MV-4-11 (cell line): ENCODE measurements around the gene GIPC2.
"Not testable (repeated sequence)": the region's sequence is repeated elsewhere in the genome, so short reads cannot be mapped to it uniquely, and the experiment has no call there.

Experiments
- DNase-seq: peaks from one replicate; lab custom pipeline; 2025; lab: John Stamatoyannopoulos, UW

Gene GIPC2

DNA sequence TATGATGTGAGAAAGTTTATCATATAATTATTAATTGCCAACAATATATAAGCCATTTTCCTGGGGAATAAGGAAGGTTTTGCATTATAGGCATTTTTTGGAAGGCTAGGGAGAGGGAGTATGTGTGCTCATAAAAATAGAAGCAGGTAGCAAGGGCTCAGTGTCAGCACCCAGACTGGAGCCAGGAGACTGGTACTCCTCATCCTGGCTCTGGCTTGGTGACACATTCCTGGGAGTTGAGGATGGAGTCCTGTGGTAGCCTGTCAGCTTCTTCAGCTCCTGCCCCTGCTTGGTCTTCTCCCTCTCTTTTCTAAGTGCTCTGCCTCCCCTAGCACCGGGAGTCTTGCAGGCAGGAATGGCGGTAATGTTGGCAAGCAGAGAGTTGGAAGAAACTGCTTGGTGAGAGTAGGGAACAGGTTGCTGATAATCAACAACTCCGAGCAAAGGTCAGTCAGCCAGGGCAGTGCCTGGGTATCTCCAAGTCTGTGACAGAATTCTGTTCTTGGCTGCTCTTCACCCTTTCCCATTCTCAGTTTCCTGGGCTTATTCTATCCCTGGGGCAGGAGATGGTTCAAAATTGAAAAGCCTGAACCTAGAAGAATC is 23.0 kb downstream of the GIPC2 start:
- no peak for DNase-seq

DNA sequence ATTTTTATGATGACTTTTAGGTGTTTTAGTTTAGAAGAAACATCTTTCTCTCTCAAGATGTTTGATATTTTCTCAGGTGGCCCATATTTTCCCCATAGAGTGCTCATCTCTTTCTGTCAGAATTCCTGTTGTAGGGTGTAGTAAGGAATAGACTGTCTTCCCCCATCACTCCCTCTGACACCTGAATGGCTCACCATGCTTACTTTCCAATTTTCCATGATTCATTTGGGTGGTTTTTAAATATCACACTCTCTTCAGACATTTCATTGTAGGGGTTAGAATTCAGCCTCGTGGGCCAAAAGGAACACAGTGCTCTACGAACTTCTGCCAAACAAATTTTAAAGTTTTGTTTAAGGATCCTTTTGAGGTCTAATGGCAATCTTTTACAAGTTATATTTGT is 24.0 kb downstream of the GIPC2 start:
- DNase-seq, result no peak

DNA sequence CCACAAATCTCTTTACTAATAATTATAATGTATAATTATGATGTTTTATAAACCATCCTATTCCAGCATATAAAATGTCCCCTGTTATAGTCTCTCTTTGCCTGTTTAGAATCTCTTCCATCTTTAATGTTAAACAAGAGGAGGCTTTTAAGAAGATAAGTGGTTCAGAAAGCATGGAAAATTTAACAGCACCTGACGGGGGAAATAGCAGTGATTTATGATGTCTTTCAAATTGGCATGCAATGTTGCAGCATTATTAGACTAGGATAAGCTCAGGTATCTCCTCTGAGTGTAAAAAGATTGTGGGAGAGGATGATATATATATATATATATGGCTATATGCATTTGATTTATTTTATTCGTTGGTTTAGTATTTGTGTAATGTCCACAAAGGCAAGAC is 24.4 kb downstream of the GIPC2 start:
- no peak for DNase-seq

DNA sequence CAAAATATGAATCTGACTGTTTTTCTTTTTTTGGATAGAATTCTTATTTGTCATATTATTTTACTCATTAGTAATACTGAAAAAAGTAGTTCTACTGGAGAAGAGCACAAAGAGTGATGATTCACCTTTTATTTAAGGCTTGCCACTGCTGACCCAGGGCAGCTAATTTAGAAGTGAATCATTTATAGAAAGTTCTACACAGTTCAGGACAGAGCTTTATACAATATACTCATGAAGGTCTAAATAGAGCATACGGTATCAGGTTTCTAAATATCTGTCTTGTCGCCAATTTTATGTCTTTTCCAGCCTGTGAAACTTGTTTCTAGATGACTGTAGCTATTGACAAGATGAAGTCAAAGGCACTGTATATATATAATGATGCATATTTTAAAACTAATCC is 25.0 kb downstream of the GIPC2 start:
- no peak for DNase-seq

DNA sequence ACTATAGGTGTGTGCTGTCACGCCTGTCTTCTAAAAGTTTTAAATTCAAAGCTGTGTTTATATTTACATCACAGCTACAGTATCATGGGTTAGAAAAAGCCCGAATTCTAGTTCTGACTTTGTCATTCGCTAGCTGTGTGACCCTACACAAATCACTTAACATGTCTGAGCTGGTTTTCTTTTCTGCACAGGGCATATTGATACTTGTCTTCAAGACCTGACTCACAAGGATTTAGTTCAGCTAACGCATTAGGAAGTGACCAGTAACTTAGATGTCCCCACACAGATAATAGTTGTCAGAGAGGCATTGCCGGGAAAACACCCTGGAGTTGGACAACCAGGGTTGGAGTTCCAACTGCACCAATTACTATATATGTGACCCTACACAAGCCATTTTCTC is 25.9 kb downstream of the GIPC2 start:
- no peak for DNase-seq

DNA sequence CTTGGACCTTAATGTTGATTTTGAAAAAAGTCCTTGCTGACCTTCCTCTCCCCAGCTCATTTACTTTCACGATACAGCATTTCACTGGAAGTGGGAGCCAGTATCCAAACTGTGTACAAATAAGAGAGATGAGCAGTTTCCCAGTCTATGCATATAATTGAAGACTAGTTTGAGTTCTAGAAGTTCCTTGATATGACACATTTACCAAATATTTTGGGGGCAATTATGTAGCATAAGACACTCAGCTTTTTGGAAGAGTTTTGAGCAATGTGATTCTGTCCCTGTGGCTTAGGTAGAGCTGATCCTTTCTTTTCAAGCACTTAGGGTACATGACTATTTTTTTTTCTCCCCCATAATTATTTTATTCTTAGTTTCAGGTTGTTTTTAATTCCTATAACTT is 26.4 kb downstream of the GIPC2 start:
- DNase-seq, result no peak

DNA sequence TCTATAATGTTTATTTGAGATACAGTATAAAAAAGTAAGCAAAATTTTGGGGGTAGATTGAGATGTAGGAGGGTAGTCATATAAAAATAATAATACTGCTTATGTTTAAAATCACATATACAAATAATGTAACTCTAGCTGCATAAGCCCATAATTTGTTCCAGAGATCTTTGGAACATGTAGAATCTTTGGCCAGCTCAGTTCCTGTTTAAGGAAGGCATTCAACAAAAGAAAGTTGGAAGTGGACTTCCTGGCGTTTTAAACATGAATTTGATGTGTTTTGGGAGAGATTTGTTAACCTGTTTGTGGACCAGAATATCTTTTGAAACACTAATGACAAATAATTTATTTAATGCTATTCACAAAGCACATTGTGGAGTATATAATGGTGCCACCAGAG is 27.7 kb downstream of the GIPC2 start:
- no peak for DNase-seq

DNA sequence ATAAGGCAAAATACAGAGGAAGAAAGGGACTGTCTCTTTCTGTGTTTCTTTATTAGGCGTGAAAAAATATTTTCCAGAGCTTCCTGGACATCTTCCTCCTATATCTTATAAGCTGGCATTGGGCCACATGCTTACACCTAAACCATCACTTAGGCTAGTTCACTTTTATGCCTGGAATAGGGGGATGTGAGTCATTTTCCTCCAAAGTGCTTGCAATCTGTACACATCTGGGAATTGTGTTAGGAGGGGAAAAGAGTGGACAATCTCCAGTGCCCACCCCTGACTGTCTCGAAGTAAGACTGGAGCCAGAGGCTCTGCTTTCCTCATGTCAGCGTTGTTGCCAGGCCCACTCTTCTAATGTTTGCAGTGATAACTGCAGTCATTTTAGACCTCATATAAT is 29.9 kb downstream of the GIPC2 start:
- no peak for DNase-seq

DNA sequence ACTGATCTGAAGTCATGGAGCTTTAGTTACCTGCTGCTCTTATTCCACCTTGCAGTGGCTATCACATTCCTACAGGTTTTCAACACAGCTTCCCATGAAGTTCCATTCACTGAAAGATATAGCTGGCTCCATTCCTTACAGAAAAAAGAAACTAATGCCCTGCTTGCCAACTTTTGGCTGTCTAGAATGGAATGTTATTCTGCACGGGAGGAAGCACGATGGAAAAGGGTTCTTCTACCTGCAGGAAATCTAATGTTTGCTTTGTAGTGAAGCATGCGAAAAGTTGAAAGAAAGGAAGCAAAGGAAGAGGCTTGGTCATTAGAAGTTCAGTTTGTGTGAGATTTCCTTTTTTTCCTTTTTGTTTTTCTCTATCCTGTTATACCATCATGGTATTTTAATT is 32.6 kb downstream of the GIPC2 start:
- DNase-seq, result no peak

DNA sequence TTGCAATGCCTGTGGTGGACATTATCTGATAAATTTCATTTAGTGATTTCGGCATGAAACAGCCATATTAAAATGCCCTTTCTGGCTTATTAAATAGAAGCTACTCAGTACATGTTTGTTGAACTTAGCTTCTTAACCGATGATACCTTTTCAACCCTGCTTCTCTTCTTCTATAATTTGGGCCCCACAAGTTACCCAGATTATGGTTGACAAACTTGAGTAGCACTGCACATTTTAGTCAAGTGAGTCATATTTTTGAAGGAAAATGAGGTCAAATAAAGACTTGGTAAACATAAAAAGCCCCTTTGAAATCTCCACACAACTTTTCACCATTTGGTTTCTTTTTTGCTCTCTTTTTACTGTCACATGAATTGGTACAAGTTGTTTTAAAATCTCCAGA is 33.8 kb downstream of the GIPC2 start:
- DNase-seq, result no peak

DNA sequence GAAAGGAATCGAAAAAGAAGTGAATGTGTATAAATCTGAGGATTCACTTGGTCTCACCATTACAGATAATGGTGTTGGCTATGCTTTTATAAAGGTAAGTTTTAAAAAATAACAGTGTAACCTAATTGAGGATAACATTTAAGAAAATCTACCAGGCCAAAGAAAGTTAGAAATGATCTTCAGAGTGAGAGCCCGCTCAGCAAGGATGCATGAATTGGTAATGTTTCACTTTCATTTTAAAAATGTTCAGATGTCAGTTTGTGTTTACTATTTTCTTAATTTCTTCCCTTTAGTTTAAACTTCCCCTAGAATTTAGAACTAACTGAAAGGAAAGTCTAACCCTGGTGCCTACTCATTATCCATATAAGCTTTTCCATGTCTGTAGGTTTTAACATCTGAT is 35.0 kb downstream of the GIPC2 start:
- DNase-seq, result no peak

DNA sequence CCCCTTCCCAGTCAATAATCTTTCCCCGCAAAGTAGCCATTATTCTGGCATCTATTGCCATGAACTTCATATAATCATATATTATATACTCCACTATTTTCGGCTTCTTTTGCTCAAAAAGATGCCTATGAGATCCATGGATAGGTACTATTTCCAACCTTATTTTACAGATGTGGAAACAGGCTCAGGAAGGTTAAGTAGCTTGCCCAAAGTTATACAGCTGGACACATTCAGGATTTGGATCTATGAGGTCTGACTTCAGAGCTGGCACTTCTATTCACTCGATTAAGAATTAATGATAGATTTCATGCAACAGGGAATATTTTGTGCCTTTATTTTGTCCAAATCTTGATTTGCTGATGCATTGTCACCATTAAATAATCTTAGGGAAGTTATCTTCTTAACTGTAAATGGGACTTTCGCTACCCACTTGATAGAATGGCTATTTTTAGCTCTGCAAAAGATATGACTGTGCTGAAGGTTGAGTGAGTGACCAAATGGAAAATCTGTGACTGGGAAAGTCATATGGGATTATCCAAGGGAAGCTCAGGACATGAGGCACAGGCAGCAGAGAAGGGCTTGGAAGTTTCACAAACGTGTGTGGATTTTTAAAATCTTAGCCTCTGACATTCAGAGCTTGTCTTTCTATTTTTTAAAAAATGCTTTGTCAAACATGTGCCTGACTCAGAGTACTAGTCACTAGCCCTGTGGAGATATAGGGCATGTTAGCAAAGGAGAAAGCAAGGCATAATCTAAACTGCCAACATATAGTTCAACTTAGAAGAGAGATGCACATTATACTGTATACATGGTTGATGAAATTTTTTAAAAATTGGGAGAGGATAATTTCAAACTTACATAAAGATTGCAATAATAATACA is 36.5 kb downstream of the GIPC2 start:
- DNase-seq, result no peak

DNA sequence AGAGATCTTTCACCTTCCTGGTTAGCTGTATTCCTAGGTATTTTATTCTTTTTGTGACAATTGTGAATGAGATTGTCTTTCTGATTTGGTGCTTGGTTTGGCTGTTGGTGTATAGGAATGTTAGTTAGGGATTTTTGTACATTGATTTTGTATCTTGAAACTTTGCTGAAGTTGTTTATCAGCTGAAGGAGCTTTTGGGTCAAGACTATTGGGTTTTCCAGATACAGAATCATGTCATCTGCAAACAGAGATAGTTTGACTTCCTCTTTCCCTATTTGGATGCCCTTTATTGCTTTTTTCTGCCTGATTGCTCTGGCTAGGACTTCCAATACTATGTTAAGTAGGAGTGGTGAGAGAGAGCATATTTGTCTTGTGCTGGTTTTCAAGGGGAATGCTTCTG is 38.9 kb downstream of the GIPC2 start:
- DNase-seq, result not testable (repeated sequence)

DNA sequence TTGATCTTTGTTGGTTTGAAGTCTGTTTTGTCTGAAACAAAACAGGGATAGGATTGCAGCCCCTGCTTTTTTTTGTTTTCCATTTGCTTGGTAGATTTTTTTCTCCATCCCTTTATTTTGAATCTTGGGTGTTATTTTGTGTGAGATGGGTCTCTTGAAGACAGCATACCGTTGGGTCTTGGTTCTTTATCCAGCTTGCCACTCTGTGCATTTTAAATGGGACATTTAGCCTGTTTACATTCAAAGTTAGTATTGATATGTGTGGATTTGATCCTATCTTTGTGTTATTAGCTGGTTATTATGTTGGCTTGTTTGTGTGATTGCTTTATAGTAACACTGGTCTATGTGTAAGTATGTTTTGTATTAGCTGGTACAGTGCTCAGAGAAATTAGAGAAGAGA is 40.9 kb downstream of the GIPC2 start:
- no peak for DNase-seq

DNA sequence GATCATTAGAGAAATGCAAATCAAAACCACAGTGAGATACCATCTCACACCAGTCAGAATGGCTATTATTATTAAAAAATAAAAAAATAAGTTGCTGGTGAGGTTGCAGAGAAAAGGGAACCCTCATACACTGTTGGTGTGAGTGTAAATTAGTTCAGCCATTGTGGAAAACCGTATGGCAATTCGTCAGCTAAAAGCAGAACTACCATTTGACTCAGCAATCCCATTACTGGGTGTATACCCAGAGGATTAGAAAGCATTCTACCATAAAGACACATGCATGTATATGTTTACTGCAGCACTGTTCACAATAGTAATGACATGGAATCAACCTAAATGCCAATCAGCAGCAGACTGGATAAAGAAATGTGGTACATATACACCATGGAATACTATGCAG is 42.2 kb downstream of the GIPC2 start:
- peak; percentile 65 for DNase-seq

DNA sequence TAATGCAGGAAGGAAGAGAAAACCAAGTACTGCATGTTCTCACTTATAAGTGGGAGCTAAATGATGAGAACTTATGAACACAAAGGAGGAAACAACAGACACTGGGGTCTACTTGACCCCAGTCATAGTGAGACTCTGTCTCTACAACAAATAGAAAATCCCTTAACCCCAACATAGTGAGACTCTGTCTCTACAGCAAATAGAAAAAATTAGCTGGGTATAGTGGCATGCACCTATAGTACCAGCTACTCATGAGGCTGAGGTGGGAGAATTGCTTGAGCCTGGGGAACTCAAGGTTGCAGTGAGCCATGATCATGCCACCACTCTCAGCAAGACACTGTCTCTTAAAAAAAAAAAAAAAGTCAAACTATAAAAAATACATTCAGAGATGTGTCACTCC is 42.7 kb downstream of the GIPC2 start:
- no peak for DNase-seq

DNA sequence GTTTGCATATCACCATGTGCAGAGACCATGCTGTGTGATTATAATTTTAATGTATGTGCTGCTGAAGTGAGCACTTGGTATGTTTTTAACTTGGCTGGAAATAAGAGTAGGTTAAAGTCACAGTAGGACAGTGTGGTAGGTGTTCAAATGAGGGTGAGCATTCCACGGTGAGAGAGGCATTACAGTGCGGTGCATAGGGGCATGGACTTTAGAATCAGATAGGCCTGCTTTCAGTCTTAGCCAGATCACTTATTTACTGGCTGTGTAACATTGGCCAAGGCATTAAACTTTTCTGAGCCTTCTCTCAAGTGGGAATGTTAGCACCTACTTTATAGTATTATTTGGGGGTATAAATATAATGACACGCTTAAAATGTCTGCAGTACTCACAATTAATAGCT is 43.2 kb downstream of the GIPC2 start:
- DNase-seq, result no peak

DNA sequence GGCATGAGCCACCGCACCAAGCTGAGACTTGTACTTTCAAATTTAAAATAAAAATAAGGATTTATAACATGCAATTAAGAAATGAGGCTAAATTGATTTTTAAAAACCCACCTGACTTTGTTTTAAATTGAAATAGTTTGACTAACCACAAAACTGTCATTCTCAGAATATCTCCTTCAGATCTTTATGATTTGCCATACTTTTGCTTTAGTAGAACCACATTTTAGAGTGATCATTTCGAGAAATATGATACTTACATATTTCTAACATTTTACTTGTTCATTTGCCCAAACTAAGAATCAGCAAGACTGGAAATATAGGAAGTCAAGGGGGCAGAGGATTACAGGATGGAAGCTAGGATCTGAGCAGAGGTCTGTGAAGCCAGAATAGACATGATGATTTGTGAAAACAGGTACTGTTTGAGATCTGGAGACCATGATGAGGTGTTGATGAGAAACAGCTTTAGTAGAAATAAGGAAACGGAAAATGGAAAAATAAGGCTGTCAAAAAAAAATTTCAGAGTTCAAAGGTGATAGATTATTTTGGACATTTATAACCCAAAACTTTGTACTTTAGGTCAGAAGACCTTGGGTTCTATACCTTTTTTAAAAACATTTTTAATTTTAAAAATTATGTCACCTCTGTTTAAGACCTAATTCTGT is 44.8 kb downstream of the GIPC2 start:
- no peak for DNase-seq

DNA sequence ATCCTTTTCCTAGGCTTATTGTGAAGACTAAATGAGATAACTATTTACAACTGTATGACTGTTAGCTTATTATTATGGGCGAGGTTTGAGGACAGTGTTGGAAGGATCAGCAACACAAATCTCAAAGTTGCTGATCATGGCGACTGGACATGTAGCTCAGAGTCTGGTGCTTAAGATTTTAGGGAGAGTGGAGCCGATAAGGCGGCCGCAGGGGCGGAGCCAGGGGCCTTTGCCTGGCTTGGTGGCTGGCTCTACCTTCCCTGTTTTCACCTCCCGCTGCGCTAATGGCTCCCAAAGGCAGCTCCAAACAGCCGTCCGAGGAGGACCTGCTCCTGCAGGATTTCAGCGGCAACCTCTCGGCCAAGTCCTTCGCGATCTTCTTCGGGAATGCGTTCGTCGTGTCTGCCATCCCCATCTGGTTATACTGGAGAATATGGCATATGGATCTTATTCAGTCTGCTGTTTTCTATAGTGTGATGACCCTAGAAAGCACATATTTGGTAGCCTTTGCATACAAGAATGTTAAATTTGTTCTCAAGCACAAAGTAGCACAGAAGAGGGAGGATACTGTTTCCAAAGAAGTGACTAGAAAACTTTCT is 45.5 kb downstream of the GIPC2 start:
- no peak for DNase-seq

DNA sequence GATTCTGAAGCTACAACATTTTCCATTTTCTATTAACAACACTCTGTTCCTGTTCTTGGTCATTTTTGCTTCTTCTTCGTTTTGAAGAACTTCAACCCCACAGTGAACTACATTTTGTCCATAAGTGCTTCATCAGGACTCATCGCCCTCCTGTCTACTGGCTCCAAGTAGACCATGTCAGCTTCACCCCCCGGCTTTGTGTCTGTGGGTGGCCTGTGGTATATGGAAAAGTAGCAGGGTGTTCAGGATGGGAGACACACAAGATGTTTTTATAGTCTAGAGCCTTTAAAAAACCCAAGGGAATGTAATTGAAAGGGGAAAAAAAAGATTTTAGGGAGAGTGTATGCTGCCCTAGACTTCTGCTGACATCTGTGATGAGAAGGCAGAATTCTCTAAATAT is 46.1 kb downstream of the GIPC2 start:
- no peak for DNase-seq

DNA sequence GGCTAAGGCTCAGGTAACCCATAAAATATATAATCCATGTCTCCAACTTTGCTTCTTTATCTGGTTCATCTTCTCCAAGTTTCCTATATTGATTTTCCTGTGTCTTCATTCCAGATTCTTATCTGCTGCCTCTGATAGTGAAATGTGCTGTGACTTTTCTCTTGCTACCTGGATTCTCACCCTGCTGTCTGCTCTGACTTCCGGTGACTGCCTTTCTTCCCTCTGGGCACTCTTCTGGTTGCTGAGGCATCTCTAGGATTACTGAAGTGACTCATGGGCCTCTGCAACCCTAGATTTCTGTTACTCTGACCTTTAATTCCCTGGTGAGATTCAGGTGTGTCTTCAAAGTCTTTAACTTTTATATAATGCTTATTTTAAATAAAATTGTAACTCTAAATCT is 46.9 kb downstream of the GIPC2 start:
- DNase-seq, result no peak

DNA sequence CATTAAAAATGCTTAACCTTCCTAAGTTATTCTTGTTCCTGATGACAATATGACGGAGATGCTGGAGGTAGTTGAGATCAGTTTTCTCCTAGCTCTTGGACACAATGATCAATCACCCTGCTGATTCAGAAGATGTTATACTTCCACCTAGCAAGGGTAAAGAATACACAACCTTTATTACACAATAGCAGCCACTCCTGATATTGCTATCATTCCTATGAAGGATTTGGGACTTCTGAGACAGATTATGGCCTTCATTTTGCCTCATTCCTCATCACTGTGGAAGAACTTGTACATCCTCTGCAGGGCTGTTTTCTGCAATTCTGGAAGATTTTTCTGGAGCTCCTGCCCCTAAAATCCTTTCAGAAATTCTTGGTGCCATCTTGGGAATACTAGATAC is 47.8 kb downstream of the GIPC2 start:
- DNase-seq, result no peak

DNA sequence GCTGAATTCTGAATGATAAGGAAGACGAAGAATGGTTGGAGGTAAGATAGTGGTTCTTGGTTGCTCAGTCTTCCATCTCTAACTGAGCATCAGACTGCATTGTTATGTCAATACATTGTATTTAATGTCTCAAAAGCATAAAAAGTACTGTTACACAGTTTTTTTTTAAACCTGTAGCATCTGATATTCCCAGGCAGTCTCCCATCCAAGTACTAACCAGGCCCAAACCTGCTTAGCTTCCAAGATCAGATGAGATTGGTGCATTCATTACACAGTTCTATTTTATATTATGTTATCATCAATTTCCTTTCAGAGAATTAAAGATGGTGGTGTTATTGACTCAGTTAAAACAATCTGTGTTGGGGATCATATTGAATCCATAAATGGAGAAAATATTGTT is 48.9 kb downstream of the GIPC2 start:
- no peak for DNase-seq
